Amygdala (tissue), 56 donors: ENCODE results near the gene ITPR3.
A peak's percentile ranks its signal among the peaks of the same experiment; 100 is the strongest.

Experiments used
- DNase-seq, 56 donors: peaks; one replicate each; lab custom pipeline; 2025; lab: John Stamatoyannopoulos, UW

ITPR3 gene

DNA sequence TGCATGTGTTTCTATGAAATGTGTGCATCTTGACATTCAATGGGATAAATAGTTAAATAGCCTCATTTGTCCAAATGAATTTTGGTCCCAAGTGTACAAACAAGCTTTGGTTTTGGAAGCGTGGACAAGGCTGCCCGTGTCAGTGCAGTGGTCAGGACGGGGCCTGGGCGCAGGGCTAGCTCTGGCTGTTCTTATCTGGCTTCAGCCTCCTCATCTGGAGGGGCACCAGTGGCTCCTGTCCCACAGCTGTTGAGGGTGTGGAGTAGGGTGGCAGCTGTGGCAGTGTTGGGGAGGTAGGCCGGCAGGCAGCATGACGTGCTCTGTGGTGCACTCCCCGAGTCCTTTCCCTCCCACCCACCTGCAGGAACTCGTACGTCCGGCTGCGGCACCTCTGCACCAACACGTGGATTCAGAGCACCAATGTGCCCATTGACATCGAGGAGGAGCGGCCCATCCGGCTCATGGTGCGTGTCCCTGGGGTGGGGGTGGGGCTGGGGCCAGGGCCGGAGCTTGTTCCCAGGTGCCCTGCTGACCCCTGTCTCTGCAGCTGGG is 43.5 kb downstream of the ITPR3 start:
- no peak for DNase-seq

DNA sequence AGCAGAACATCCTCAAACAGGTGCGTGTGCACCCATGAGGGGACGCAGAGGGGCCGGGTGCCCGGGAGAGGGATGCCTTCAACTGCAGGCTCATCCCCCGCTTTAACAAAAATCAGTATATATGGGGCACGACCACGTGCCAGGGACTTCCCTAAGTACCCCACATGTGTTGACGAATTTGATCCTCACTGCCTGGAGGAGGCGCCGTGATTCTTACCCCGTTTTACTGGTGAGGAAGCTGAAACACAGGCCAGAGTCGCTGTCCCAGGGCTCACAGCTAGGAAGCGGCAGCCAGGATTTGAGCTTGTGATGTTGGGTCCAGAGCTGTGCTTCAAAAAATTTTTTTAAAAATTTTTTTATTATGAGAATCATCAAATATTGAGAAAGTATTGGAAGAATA is 44.8 kb downstream of the ITPR3 start:
- DNase-seq: no peak

DNA sequence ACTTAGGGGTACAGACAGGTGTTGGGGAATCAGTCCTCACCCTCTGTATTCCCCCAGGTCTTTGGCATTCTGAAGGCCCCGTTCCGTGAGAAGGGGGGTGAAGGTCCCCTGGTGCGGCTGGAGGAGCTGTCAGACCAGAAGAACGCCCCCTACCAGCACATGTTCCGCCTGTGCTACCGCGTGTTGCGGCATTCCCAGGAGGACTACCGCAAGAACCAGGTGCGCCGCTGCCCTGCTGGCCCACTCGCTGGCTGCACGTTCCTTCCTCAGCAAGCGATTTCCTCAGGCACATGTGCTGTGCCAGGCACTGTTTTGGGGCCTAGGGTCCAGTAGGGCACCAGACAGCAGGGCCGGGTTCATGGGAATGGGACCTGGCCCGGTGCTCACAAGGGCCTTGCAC is 46.0 kb downstream of the ITPR3 start:
- no peak for DNase-seq

DNA sequence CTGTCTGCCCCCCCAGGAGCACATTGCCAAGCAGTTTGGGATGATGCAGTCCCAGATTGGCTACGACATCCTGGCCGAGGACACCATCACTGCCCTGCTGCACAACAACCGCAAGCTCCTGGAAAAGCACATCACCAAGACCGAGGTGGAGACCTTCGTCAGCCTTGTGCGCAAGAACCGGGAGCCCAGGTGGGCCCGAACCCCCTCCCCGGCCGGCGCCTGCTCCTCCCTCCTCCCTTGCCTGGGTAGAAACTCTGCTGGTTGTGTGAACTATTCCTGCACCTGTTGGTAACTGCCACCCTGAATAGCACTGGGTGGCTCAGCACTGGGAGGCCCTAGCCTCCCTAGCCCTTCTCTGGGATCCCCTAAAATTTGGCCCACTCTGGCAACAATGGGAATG is 46.7 kb downstream of the ITPR3 start:
- no peak for DNase-seq

DNA sequence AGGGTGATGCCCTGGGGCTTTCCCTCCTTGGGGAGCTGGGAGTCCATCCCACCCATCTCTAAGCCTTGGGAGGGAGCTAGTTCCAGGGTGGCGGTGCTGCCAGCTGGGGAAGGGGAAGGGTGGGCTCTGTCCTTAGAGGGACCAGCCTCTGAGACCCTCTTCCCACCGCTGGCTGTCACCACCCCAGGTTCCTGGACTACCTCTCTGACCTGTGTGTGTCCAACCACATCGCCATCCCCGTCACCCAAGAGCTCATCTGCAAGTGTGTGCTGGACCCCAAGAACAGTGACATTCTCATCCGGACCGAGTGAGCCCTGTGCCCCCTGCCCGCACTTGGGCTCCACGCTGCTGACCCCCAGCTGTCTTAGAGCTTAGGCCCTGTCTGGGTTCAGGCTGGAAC is 47.2 kb downstream of the ITPR3 start:
- no peak for DNase-seq

DNA sequence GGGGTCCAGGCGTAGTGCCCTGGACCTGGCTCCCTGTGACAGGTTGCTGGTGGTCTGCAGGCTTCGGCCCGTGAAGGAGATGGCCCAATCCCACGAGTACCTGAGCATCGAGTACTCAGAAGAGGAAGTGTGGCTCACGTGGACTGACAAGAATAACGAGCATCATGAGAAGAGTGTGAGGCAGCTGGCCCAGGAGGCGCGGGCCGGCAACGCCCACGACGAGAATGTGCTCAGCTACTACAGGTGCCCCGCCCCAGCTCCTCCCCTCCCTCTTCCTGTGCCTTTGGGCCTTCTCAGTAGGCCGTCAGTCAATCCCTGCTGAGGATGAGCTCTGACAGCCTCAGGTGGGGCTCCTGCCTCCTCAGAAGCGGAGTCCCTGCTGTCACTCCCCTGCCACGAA is 47.8 kb downstream of the ITPR3 start:
- peak in 2 of 56 donors; percentile 7 to 39 for DNase-seq

DNA sequence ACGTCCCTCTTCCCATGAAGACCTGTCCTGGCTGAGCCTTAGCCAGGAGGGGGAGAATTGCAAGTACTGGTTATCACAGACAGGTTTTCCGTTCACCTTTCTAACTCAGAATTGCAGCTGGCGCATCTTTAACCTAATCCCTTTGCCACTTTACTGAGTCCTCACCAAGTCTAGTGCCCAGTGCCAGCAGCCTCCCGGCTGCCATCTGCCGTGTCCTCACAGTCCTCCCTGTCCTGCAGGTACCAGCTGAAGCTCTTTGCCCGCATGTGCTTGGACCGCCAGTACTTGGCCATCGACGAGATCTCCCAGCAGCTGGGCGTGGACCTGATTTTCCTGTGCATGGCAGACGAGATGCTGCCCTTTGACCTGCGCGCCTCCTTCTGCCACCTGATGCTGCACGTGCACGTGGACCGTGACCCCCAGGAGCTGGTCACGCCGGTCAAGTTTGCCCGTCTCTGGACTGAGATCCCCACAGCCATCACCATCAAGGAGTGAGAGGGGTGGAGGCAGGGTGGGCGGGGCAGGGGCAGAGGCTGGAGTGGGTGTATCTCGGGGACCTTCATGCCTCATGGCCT is 49.1 kb downstream of the ITPR3 start:
- no peak for DNase-seq

DNA sequence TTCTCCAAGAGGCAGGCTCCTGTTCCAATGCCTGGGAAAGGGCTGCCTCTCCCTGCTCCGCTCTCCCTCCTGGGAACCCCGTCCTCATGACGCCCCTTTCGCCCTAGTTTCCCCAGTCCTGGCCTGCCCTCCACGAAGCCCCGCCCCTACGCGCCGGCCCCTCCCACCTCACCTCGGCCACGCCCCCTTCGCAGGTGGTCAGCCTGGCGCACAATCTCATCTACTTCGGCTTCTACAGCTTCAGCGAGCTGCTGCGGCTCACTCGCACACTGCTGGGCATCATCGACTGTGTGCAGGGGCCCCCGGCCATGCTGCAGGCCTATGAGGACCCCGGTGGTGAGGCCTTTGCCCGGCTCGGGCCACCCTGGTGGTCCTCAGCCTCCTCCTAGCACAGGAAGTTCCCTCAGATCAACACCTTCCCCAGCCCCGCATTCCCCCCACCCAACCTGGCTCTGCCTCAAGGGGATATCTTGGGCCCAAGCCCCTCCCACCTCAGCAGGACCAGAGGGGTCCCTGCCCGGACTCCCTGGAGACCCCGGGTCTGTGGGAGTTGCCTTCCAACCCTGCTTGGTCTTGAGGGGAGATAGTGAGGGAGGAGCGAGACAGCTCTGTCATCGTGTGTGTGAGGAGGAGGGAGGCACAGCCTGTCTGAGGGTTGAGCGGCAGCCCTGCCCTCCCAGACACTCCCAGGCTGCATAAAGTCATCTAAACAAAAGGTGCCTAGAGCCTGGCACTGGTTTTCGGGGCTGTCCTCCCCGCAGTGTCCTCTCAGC is 50.0 kb downstream of the ITPR3 start:
- no peak for DNase-seq

DNA sequence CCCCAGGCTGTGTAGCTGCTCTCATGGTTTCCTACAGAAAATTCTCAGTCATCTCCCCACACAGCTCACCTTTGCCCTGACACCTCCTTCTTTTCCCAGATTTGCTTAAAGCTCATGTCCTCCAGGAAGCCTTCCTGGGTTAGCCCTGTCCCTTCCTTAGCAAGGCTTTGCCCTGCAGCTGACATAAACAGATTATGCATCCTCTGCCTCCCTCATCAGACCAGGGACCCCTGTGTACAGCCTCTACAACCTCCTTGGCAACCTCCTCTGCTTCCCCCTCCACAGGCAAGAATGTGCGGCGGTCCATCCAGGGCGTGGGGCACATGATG is 50.6 kb downstream of the ITPR3 start:
- DNase-seq: no peak

DNA sequence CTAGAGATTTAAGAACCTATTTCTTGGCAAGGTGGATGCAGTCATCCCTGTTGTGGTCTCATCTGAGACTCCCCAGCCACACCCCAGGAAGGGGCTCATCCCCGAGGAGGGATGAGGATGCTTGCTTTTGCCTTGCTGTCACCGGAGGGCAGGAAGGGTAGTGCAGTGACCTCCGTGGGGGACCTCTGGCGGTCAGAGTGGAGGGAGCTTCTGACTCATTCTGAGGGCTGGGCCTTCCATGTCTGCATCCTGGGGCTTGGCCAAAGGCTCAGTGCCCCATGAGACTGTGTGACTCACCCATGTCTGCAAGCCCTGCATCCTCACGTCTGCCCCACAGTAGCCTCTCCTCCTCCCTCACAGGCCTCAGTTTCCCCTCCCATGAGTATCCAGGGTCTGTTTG is 51.7 kb downstream of the ITPR3 start:
- DNase-seq: peak in 2 of 56 donors; percentile 8 to 17

DNA sequence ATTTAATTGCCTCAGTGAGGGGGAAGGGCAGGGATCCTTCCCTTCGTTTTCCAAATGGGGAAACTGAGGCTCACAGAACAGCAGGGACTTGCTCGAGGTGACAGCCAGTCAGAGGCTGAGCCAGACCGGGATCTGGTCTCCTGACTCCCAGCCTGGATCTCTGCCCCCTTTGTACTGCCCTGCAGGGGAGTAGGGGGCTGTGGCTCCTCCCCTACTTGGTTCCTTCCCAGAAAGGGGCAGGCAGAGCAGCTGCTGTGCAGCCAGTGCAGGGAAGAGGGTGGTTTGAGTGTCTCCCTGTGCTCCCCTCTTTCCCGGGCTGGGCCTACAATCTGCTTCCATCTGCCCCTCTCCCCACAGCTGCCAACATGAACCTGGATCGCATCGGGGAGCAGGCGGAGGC is 52.7 kb downstream of the ITPR3 start:
- no peak for DNase-seq

DNA sequence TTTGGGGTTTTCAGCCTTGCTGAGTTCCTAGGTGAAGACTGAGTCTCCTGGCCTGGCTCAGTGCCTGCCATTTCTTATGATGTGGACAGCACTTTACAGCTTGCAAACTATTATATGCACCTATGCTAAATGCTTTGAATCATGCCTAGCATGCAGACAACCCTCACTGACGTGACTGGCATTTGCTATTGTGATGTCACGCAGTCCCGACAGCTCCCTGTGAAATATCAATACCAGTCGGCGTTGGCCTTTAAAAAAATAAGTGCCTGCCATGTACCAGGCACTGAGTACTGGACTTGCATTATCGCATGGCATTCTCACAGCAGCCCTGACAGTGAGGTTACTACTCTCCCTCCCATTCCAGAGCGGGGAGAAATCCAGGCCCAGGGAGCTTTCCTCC is 54.8 kb downstream of the ITPR3 start:
- DNase-seq: no peak

DNA sequence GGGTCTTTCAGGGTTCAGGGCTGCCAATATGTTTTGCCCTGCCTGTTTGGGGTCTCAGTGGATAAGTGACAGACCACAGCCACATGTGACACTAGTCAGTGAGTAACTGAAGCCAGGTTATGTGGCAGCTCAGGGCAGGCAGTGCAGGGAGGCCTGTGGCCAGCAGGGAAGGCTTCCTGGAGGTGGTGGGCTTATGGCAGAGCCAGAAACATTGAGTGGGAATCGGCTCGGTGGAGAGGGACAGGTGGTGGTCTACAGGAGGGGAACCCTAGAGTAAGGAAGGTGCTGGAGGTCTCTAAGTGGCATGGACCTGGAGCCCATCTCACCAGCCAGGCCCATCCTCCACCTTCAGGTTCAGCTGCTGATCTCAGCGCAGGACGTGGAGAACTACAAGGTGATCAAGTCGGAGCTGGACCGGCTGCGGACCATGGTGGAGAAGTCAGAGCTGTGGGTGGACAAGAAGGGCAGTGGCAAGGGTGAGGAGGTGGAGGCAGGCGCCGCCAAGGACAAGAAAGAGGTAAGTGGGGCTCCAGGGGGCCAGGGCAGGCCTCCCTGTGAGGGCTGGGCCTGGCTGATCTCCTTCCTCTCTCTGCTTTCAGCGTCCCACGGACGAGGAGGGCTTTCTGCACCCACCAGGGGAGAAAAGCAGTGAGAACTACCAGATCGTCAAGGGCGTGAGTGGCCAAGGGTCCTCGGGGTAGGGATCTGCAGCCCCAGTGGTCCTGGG is 55.5 kb downstream of the ITPR3 start:
- no peak for DNase-seq

DNA sequence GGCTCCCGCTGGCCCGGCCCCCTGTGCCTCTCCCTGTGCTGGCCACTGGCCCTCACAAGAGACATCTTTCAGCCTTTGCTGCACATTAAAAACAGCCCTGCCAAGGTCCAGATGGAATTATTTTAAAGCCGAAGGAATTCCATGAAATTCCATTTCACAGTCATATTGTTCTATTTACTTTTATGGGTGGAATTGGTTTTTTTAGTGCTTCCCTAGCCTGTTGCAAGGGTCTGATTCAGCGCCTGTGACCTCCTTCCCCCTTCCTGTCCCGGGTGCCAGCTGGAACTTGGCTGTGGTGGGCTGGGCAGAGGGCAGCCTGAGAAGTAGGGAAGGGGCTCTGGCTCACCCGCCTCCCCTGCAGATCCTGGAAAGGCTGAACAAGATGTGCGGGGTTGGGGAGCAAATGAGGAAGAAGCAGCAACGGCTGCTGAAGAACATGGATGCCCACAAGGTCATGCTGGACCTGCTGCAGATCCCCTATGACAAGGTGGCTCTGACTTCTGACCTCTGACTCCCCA is 56.1 kb downstream of the ITPR3 start:
- DNase-seq: no peak

DNA sequence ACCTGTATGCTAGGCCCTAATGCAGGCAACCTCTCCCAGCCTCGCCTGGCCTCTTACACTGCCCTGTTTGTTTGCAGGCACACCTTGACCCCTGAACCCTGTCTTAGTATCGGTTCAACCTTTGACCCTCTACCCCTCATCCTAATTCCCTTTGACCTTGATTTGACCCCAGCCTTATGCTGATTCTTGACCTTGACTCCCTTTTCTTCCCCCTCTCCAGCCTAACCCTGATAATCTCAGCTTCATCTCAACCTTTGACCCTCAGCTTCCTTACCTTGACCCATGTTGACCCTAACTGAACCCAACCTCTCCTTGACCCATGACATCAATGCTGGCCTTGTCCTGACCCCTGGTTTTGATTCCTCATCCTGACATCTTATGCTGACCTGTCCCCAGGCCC is 56.6 kb downstream of the ITPR3 start:
- DNase-seq: no peak

DNA sequence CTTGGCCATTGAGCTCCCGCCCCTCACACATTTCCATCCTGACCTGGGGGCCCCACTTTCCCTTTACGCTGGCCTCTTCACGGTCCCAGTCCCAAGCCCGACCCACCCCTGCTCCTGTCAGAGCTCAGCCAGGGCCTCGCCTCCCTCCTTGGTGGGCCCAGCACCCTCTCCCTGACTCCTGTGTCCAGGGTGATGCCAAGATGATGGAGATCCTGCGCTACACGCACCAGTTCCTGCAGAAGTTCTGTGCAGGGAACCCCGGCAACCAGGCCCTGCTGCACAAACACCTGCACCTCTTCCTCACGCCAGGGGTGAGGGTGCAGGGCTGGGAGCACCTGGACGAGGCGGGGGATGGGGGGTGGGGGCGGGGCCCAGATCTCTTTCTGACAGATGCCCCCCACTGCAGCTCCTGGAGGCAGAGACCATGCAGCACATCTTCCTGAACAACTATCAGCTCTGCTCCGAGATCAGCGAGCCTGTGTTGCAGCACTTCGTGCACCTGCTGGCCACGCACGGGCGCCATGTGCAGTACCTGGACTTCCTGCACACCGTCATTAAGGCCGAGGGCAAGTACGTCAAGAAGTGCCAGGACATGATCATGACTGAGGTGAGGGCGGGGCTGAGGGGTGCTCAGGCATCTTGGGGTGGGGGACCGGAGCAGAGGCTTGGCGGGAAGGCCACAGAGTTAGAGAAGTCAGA is 57.3 kb downstream of the ITPR3 start:
- no peak for DNase-seq

DNA sequence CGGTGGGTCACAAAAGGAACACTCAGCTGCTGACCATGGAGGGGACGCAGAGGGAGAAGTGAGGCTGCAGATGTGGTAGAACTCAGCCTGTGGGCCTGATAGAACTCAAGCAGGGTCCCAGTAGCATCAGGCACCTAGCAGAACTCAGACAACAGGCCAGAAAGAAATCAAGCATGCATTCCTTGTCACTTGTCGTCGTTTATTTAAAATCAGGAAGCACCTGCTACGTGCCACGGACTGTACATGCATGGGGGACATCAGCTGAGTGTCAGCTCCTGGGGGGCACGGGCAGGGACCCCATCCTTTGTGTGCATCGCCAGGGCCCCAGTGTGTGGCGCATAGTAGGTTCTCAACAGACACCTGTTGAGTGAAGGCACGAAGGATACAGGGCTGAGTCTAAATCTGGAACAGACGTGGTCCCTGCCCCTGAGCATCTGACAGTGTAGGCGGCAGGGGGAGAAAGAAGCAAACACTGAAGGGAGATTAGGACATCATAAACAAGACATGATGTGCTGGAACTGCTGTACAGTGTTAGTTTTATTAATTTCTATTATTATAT is 57.9 kb downstream of the ITPR3 start:
- peak in 1 of 56 donors; percentile 28 for DNase-seq

DNA sequence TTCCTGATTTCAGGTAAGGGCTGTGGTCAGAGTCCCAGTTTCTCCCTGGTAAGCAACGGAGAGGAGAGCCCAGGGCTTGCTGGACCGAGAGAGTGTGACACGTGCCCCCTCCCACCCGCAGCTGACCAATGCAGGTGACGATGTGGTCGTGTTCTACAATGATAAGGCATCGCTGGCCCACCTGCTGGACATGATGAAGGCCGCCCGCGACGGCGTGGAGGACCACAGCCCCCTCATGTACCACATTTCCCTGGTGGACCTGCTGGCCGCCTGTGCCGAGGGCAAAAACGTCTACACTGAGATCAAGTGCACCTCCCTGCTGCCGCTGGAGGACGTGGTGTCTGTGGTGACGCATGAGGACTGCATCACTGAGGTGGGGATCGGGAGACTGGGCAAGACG is 58.6 kb downstream of the ITPR3 start:
- DNase-seq: no peak

DNA sequence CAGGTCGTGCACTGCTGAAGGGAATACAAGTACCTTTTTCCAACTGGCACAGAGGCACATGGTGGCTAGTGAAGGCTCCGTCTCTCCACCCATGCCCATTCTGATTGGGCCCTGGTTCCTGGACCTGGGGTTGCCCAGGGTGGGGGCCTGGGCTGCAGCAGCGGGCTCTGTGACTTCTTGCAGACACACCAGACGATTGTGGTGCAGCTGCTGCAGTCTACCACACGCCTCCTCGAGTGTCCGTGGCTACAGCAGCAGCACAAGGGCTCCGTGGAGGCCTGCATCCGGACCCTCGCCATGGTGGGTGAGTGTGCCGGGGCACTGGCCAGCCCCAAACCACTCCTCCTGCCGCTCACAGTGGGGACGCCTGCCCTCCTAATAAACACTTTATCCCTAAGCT is 61.2 kb downstream of the ITPR3 start:
- DNase-seq: no peak

DNA sequence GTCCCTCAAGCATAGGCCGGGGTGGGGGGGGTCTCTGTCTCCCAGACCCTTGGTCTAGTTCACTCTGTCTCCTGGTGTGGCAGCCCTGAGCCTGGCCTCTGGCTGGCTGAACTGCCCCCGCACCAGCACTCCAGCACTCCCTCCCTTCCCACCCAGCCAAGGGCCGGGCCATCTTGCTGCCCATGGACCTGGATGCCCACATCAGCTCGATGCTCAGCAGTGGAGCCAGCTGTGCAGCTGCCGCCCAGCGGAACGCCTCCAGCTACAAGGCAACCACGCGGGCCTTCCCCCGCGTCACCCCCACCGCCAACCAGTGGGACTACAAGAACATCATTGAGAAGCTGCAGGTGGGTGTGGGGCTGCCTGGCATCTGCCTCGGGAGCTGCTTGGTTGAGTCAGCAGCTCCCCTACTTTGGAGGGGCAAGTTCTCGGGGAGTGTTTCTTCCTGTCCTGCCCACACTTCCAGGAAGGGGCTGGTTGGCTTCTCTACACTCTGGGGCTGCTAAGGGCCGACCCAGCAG is 62.0 kb downstream of the ITPR3 start:
- DNase-seq: peak in 50 of 56 donors; percentile 14 to 83 (median 54)
